DOHH2 (cell line): ENCODE measurements around the gene CNST.

Experiments used
- H3F3A ChIP-seq: fragments of 200-600 bp; sonication (generic), shearing (Covaris generic); 2 replicates; pipeline ENCODE4 v1.6.0; 2016; ENCODE audit warnings: antibody characterized with exemption, mild to moderate bottlenecking; ENCODE audit not compliant: control insufficient read depth, insufficient read depth
- H3K27ac ChIP-seq: fragments of 200-600 bp; sonication (generic); 2 replicates; pipeline ENCODE4 v1.5.1; 2014; ENCODE audit warnings: low read depth, mild to moderate bottlenecking, low read length, moderate library complexity
- H3K27me3 ChIP-seq: fragments of 200-600 bp; sonication (generic); 2 replicates; pipeline ENCODE4 v1.6.1; 2014; ENCODE audit warnings: mild to moderate bottlenecking, low read length, mixed read lengths; ENCODE audit not compliant: control insufficient read depth
- H3K36me3 ChIP-seq: fragments of 200-600 bp; sonication (generic); 2 replicates; pipeline ENCODE4 v1.6.1; 2014; ENCODE audit warnings: mild to moderate bottlenecking, low read length, moderate library complexity, mixed read lengths; ENCODE audit not compliant: control insufficient read depth
- H3K4me1 ChIP-seq: fragments of 200-600 bp; sonication (generic); 2 replicates; pipeline ENCODE4 v1.6.1; 2014; ENCODE audit warnings: mild to moderate bottlenecking, low read length, mixed read lengths; ENCODE audit not compliant: control insufficient read depth
- H3K4me2 ChIP-seq: fragments of 200-600 bp; sonication (generic); 2 replicates; pipeline ENCODE4 v1.6.0; 2014; ENCODE audit warnings: mild to moderate bottlenecking, low read length, moderate library complexity
- H3K4me3 ChIP-seq: fragments of 200-600 bp; sonication (generic); 2 replicates; pipeline ENCODE4 v1.5.1; 2014; ENCODE audit warnings: mild to moderate bottlenecking, low read length, mixed read lengths
- H3K79me2 ChIP-seq: fragments of 200-600 bp; sonication (generic); 2 replicates; pipeline ENCODE4 v1.6.1; 2014; ENCODE audit warnings: mild to moderate bottlenecking, low read length, mixed read lengths; ENCODE audit not compliant: control insufficient read depth
- H3K9me2 ChIP-seq: fragments of 200-600 bp; sonication (generic); replicated peaks from 2 replicates; pipeline ENCODE4 v1.6.1; 2014; ENCODE audit warnings: mild to moderate bottlenecking, low read length, mixed read lengths; ENCODE audit not compliant: control insufficient read depth
- H3K9me3 ChIP-seq: fragments of 200-600 bp; sonication (generic); 2 replicates; pipeline ENCODE4 v1.6.1; 2014; ENCODE audit warnings: antibody characterized with exemption, low read length, mixed read lengths; ENCODE audit not compliant: control insufficient read depth, insufficient read depth
- H4K20me1 ChIP-seq: fragments of 200-600 bp; sonication (generic); 2 replicates; pipeline ENCODE4 v1.6.0; 2014; ENCODE audit warnings: low read depth, mild to moderate bottlenecking, antibody characterized with exemption, low read length, moderate library complexity; ENCODE audit not compliant: control insufficient read depth, insufficient read depth
- CTCF ChIP-seq: fragments of 200-600 bp; sonication (generic); IDR thresholded peaks from one replicate; pipeline ENCODE4 v1.5.1; 2014; ENCODE audit warnings: antibody characterized with exemption, mild to moderate bottlenecking, low read depth, low read length; ENCODE audit not compliant: poor library complexity, severe bottlenecking
- EZH2phosphoT487 ChIP-seq: fragments of 200-600 bp; sonication (generic); IDR thresholded peaks from 2 replicates; pipeline ENCODE4 v1.6.1; 2017; ENCODE audit warnings: borderline replicate concordance, mild to moderate bottlenecking, antibody characterized with exemption, low read length, moderate library complexity, mixed read lengths

The CNST gene

GRCh38 chr1:246571953-246572352 lies 5.7 kb downstream of the CNST start:
- no peak for TF ChIP-seq EZH2phosphoT487
- TF ChIP-seq CTCF, result no peak
- Histone ChIP-seq H3K79me2 (peaks cover 98% of the 10 kb centered on the region), H3K36me3 (peaks cover 31% of the 10 kb centered on the region), H4K20me1 (no peaks in the 10 kb centered on the region), H3K9me2 (no peaks in the 10 kb centered on the region), H3F3A (peaks cover 37% of the 10 kb centered on the region), H3K9me3 (no peaks in the 10 kb centered on the region), H3K4me3 (peak overlapping the region; percentile 91), H3K4me2 (peak overlapping the region; percentile 99), H3K27me3 (no peaks in the 10 kb centered on the region), H3K4me1 (peaks cover 78% of the 10 kb centered on the region), H3K27ac (peak overlapping the region; percentile 91)

GRCh38 chr1:246572785-246573184 lies 6.5 kb downstream of the CNST start:
- no peaks in the 10 kb centered on the region for H3K9me3 ChIP-seq
- peaks cover 82% of the 10 kb centered on the region for H3K4me1 ChIP-seq
- peak overlapping the region; percentile 37; the same call in 1 of the 2 replicates for H3K27ac ChIP-seq
- H3K4me2 ChIP-seq, result peak overlapping the region; percentile 46
- no peak for TF ChIP-seq EZH2phosphoT487
- H3K27me3 ChIP-seq, result no peaks in the 10 kb centered on the region
- peaks cover 24% of the 10 kb centered on the region for H3K36me3 ChIP-seq
- H3K4me3 ChIP-seq, result peak overlapping the region; percentile 31
- H4K20me1 ChIP-seq, result no peaks in the 10 kb centered on the region
- peaks cover 39% of the 10 kb centered on the region for H3F3A ChIP-seq
- peaks cover 98% of the 10 kb centered on the region for H3K79me2 ChIP-seq
- H3K9me2 ChIP-seq, result no peaks in the 10 kb centered on the region

GRCh38 chr1:246573491-246573890 lies 7.2 kb downstream of the CNST start:
- no peaks in the 10 kb centered on the region for H3K27me3 ChIP-seq
- peak overlapping the region; percentile 31 for H3K4me3 ChIP-seq
- H3K9me3 ChIP-seq, result no peaks in the 10 kb centered on the region
- TF ChIP-seq EZH2phosphoT487 (no peak), CTCF (no peak)
- peaks cover 42% of the 10 kb centered on the region for H3F3A ChIP-seq
- H3K27ac ChIP-seq, result peak overlapping the region; percentile 37
- peaks cover 98% of the 10 kb centered on the region for H3K79me2 ChIP-seq
- peaks cover 82% of the 10 kb centered on the region for H3K4me1 ChIP-seq
- peak overlapping the region; percentile 46 for H3K4me2 ChIP-seq
- peaks cover 20% of the 10 kb centered on the region for H3K36me3 ChIP-seq
- H4K20me1 ChIP-seq, result no peaks in the 10 kb centered on the region
- no peaks in the 10 kb centered on the region for H3K9me2 ChIP-seq

GRCh38 chr1:246576709-246577032 lies 10.4 kb downstream of the CNST start:
- H3K9me2 ChIP-seq, result no peaks in the 10 kb centered on the region
- peak overlapping the region; percentile 67 for H3K4me3 ChIP-seq
- H3K79me2 ChIP-seq, result peaks cover 94% of the 10 kb centered on the region
- 0 out of 2 replicates have a peak, but pooled peaks cover 17% of the 10 kb centered on the region for H4K20me1 ChIP-seq
- no peak for TF ChIP-seq CTCF
- no peak for TF ChIP-seq EZH2phosphoT487
- peak overlapping the region; percentile 68 for H3K4me2 ChIP-seq
- H3F3A ChIP-seq, result peaks cover 39% of the 10 kb centered on the region
- H3K27ac ChIP-seq, result peak overlapping the region; percentile 87
- peaks cover 19% of the 10 kb centered on the region for H3K36me3 ChIP-seq
- H3K4me1 ChIP-seq, result peaks cover 81% of the 10 kb centered on the region
- H3K9me3 ChIP-seq, result no peaks in the 10 kb centered on the region
- H3K27me3 ChIP-seq, result no peaks in the 10 kb centered on the region
